H1 (cell line): ENCODE results near the gene MAPKAP1. TPM values are rescaled to one million over a fixed set of nuclear protein-coding genes. Genes with fewer than 3 reads are reported as not detected.

Source experiments
- CTCF ChIA-PET: fragments of 300-600 bp; sonication (Branson Sonifier 250); formaldehyde crosslinking; loops from one replicate; lab custom pipeline; 2021; ENCODE audit not compliant: partially characterized antibody; lab: Charles Lee
- POLR2A ChIA-PET: fragments of 300-600 bp; sonication (Branson Sonifier 250); formaldehyde crosslinking; loops from one replicate; lab custom pipeline; 2021; ENCODE audit warnings: inconsistent platforms; ENCODE audit not compliant: partially characterized antibody; lab: Charles Lee
- DNase-seq, 2 experiments: peaks; one replicate each; pipeline versions ENCODE4 v3.0.0 to v3.0.0-alpha.2; 2010 to 2022; ENCODE audit warnings: low spot score in 2 of 2, low read depth in 1 of 2, mixed read lengths in 1 of 2
- FAIRE-seq: peaks from 2 replicates; lab custom pipeline; 2011; peaks lifted over from hg19 to GRCh38; lab: Jason Lieb, UNC
- H2AFZ ChIP-seq: 2 replicates; pipeline ENCODE4 v1.8.1; 2012; ENCODE audit warnings: low read length, inconsistent platforms
- H2AK5ac ChIP-seq: 2 replicates; pipeline ENCODE4 v1.6.1; 2013; ENCODE audit warnings: low read depth, low read length
- H2BK120ac ChIP-seq: replicated peaks from 2 replicates; pipeline ENCODE3; 2013; ENCODE audit warnings: low read depth, low read length, inconsistent platforms
- H2BK12ac ChIP-seq: 2 replicates; pipeline ENCODE4 v1.6.1; 2013; ENCODE audit warnings: low read depth, low read length
- H2BK15ac ChIP-seq: 2 replicates; pipeline ENCODE4 v1.6.1; 2013; ENCODE audit warnings: low read length
- H2BK20ac ChIP-seq: 2 replicates; pipeline ENCODE4 v1.6.1; 2013; ENCODE audit warnings: low read length
- H2BK5ac ChIP-seq: 2 replicates; pipeline ENCODE4 v1.6.1; 2013; ENCODE audit warnings: low read depth, low read length
- H3K14ac ChIP-seq: 2 replicates; pipeline ENCODE4 v1.6.1; 2013; ENCODE audit warnings: inconsistent platforms; ENCODE audit not compliant: insufficient read length
- H3K18ac ChIP-seq: 2 replicates; pipeline ENCODE4 v1.6.1; 2013; ENCODE audit warnings: low read length; ENCODE audit errors: extremely low read depth
- H3K23ac ChIP-seq: 2 replicates; pipeline ENCODE4 v1.6.1; 2013; ENCODE audit warnings: inconsistent platforms; ENCODE audit not compliant: insufficient read length
- H3K23me2 ChIP-seq: 2 replicates; pipeline ENCODE4 v1.6.1; 2013; ENCODE audit warnings: low read depth, low read length
- H3K27ac ChIP-seq: 2 replicates; pipeline ENCODE4 v1.6.1; 2011; ENCODE audit warnings: low read depth, low read length, inconsistent platforms
- H3K27me3 ChIP-seq, 4 experiments: replicated peaks in 1 of 4; 1 replicate in 1 of 4; 2 replicates in 3 of 4; pipeline versions ENCODE4 v1.6.1 to v1.8.1; 2011 to 2013; ENCODE audit warnings: low read length in 3 of 4, mild to moderate bottlenecking in 3 of 4, inconsistent platforms in 2 of 4, mixed read lengths in 2 of 4, moderate library complexity in 1 of 4; ENCODE audit not compliant: control insufficient read depth in 3 of 4, insufficient read depth in 3 of 4; ENCODE audit errors: extremely low read depth in 1 of 4
- H3K36me3 ChIP-seq, 4 experiments: 2 replicates each; pipeline versions ENCODE4 v1.6.1 to v1.8.1; 2011 to 2013; ENCODE audit warnings: mild to moderate bottlenecking in 4 of 4, low read length in 3 of 4, moderate library complexity in 2 of 4, control low read depth in 1 of 4, inconsistent platforms in 1 of 4; ENCODE audit not compliant: insufficient read depth in 4 of 4, control insufficient read depth in 2 of 4
- H3K4ac ChIP-seq: replicated peaks from 2 replicates; pipeline ENCODE3; 2013; ENCODE audit warnings: low read length, low read depth, mixed read lengths, inconsistent platforms; ENCODE audit not compliant: insufficient read length
- H3K4me1 ChIP-seq, 4 experiments: replicated peaks in 1 of 4; 1 replicate in 1 of 4; 2 replicates in 3 of 4; pipeline versions ENCODE4 v1.6.1 to v1.8.1; 2011 to 2013; ENCODE audit warnings: low read length in 3 of 4, inconsistent platforms in 2 of 4, mixed read lengths in 1 of 4; ENCODE audit not compliant: insufficient read depth in 4 of 4, control insufficient read depth in 3 of 4
- H3K4me2 ChIP-seq, 2 experiments: 2 replicates each; pipeline versions ENCODE4 v1.6.1 to v1.8.1; 2011 to 2013; ENCODE audit warnings: low read depth in 2 of 2, low read length in 2 of 2, control low read depth in 1 of 2, inconsistent platforms in 1 of 2, mild to moderate bottlenecking in 1 of 2; ENCODE audit not compliant: insufficient read depth in 1 of 2
- H3K4me3 ChIP-seq, 4 experiments: fragments of 200-600, 300-600 bp in 1 of 4; sonication (generic), shearing (Covaris generic), sonication (Bioruptor Twin) in 1 of 4; 2 replicates each; pipeline versions ENCODE4 v1.5.1 to v1.8.1; 2011 to 2016; ENCODE audit warnings: low read length in 4 of 4, low read depth in 3 of 4, control low read depth in 2 of 4, inconsistent platforms in 2 of 4, mild to moderate bottlenecking in 2 of 4, mixed read lengths in 1 of 4, moderate library complexity in 1 of 4; ENCODE audit not compliant: insufficient read depth in 2 of 4; ENCODE audit errors: extremely low read depth in 1 of 4
- H3K56ac ChIP-seq: replicated peaks from 2 replicates; pipeline ENCODE3; 2013; ENCODE audit warnings: low read depth, mild to moderate bottlenecking, mixed read lengths, low read length, inconsistent platforms; ENCODE audit not compliant: insufficient read length
- H3K79me1 ChIP-seq: 2 replicates; pipeline ENCODE4 v1.6.1; 2013; ENCODE audit warnings: low read depth, low read length, control low read depth
- H3K79me2 ChIP-seq, 2 experiments: 2 replicates each; pipeline versions ENCODE4 v1.6.1 to v1.8.1; 2012 to 2013; ENCODE audit warnings: low read length in 2 of 2, mild to moderate bottlenecking in 2 of 2, inconsistent platforms in 1 of 2; ENCODE audit not compliant: insufficient read depth in 2 of 2, control insufficient read depth in 1 of 2
- H3K9ac ChIP-seq, 4 experiments: replicated peaks in 1 of 4; 1 replicate in 1 of 4; 2 replicates in 3 of 4; pipeline versions ENCODE4 v1.6.1 to v1.8.1; 2011 to 2013; ENCODE audit warnings: low read depth in 3 of 4, low read length in 3 of 4, control low read depth in 2 of 4, mild to moderate bottlenecking in 2 of 4, moderate library complexity in 2 of 4, inconsistent platforms in 1 of 4; ENCODE audit errors: extremely low read depth in 1 of 4
- H3K9me3 ChIP-seq, 2 experiments: 2 replicates each; pipeline versions ENCODE4 v1.6.1 to v1.8.1; 2012 to 2013; ENCODE audit warnings: mild to moderate bottlenecking in 2 of 2, moderate library complexity in 2 of 2, control low read depth in 1 of 2, inconsistent platforms in 1 of 2, low read depth in 1 of 2, low read length in 1 of 2, mixed read lengths in 1 of 2; ENCODE audit not compliant: insufficient read depth in 2 of 2
- H4K20me1 ChIP-seq, 2 experiments: replicated peaks in 1 of 2; 2 replicates each; pipeline versions ENCODE3 to v1.8.1; 2011 to 2013; ENCODE audit warnings: inconsistent platforms in 2 of 2, low read length in 2 of 2, mild to moderate bottlenecking in 1 of 2; ENCODE audit not compliant: insufficient read depth in 2 of 2, control insufficient read depth in 1 of 2
- H4K5ac ChIP-seq: 2 replicates; pipeline ENCODE4 v1.6.1; 2013; ENCODE audit warnings: low read length, low read depth, mixed read lengths, inconsistent platforms; ENCODE audit not compliant: insufficient read length
- H4K8ac ChIP-seq: 2 replicates; pipeline ENCODE4 v1.8.0; 2013; ENCODE audit warnings: mild to moderate bottlenecking, moderate library complexity, low read length, inconsistent platforms; ENCODE audit not compliant: insufficient read depth; ENCODE audit errors: extremely low read depth
- H4K91ac ChIP-seq: replicated peaks from 2 replicates; pipeline ENCODE3; 2013; ENCODE audit warnings: low read length, mixed read lengths, inconsistent platforms; ENCODE audit not compliant: insufficient read length
- CBX5 ChIP-seq: fragments of 300-800, 300-1000 bp; sonication (generic); IDR thresholded peaks from 2 replicates; pipeline ENCODE4 v1.7.1; 2016; ENCODE audit warnings: antibody characterized with exemption, low read length, low read depth
- GTF2F1 ChIP-seq: IDR thresholded peaks from 2 replicates; pipeline ENCODE4 v1.6.1; 2012; ENCODE audit warnings: low read depth, low read length, improper control_type of control experiment, borderline replicate concordance
- HDAC6 ChIP-seq: IDR thresholded peaks from one replicate; pipeline ENCODE4 v1.7.1; 2012; ENCODE audit warnings: low read depth, mild to moderate bottlenecking, inconsistent platforms, low read length, moderate library complexity
- JUN ChIP-seq: IDR thresholded peaks from 2 replicates; pipeline ENCODE4 v1.6.1; 2011; ENCODE audit warnings: low read depth, mild to moderate bottlenecking, improper control_type of control experiment, low read length
- KDM5A ChIP-seq: fragments of 200-600 bp; IDR thresholded peaks from 2 replicates; pipeline ENCODE4 v1.7.1; 2012; ENCODE audit warnings: mild to moderate bottlenecking, low read length, inconsistent platforms, mixed read lengths
- POU5F1 ChIP-seq: IDR thresholded peaks from 2 replicates; pipeline ENCODE4 v1.6.1; 2011; ENCODE audit warnings: low read depth, mild to moderate bottlenecking, low read length, moderate library complexity
- RAD21 ChIP-seq, 2 experiments: IDR thresholded peaks in 1 of 2; conservative IDR thresholded peaks in 1 of 2; 2 replicates each; pipeline ENCODE4 v1.6.1; 2011; ENCODE audit warnings: low read depth in 2 of 2, low read length in 2 of 2, improper control_type of control experiment in 1 of 2, inconsistent platforms in 1 of 2, mild to moderate bottlenecking in 1 of 2, moderate library complexity in 1 of 2
- RXRA ChIP-seq: IDR thresholded peaks from 2 replicates; pipeline ENCODE4 v1.6.1; 2011; ENCODE audit warnings: low read depth, mild to moderate bottlenecking, low read length, moderate library complexity; ENCODE audit not compliant: insufficient read depth
- SP1 ChIP-seq: IDR thresholded peaks from 2 replicates; pipeline ENCODE4 v1.6.1; 2011; ENCODE audit warnings: low read depth, low read length
- SP4 ChIP-seq: IDR thresholded peaks from 2 replicates; pipeline ENCODE4 v1.6.1; 2012; ENCODE audit warnings: low read length, inconsistent platforms
- SRF ChIP-seq: IDR thresholded peaks from 2 replicates; pipeline ENCODE4 v1.6.1; 2011; ENCODE audit warnings: mild to moderate bottlenecking, low read depth, low read length, moderate library complexity
- TAF1 ChIP-seq: IDR thresholded peaks from 2 replicates; pipeline ENCODE4 v1.6.1; 2011; ENCODE audit warnings: mild to moderate bottlenecking, low read depth, low read length
- TBP ChIP-seq: IDR thresholded peaks from 2 replicates; pipeline ENCODE4 v1.6.1; 2011; ENCODE audit warnings: low read depth, low read length, improper control_type of control experiment
- TCF12 ChIP-seq: IDR thresholded peaks from 2 replicates; pipeline ENCODE4 v1.6.1; 2011; ENCODE audit warnings: low read depth, mild to moderate bottlenecking, low read length
- TEAD4 ChIP-seq: IDR thresholded peaks from 2 replicates; pipeline ENCODE4 v1.6.1; 2012; ENCODE audit warnings: low read depth, low read length, inconsistent platforms, mixed read lengths
- WGBS, 2 experiments: shearing (Covaris generic) in 1 of 2; methylation state at CpG; one replicate each; pipeline versions ENCODE4 v1.1.6 to v1.1.7; 2013 to 2015; ENCODE audit warnings: low lambda C conversion rate in 2 of 2, mixed read lengths in 2 of 2, inconsistent platforms in 1 of 2, low coverage in 1 of 2, missing lambda C conversion rate in 1 of 2; ENCODE audit not compliant: insufficient replicate concordance in 2 of 2, insufficient coverage in 1 of 2, insufficient read length in 1 of 2; ENCODE audit errors: extremely low coverage in 1 of 2, missing lambda C conversion rate in 1 of 2; 5-methylcytosine and 5-hydroxymethylcytosine counted together
- polyA plus RNA-seq, 7 experiments: library from polyadenylated mRNA; depleted of rRNA in 3 of 7; stranded (reverse) in 5 of 7; unstranded in 2 of 7; fragments of >200 nt in 5 of 7; fragments of 200-250 nt in 2 of 7; gene quantifications; 1 replicate in 5 of 7; 2 replicates in 1 of 7; 4 replicates in 1 of 7; pipeline versions ENCODE4 v1.2.1 to v1.2.3, GENCODE V29; 2011 to 2013; ENCODE audit warnings: missing spikeins in 2 of 7, mixed read lengths in 2 of 7
- total RNA-seq: library from RNA; stranded (reverse); fragmentation: NEBNext Ultra II Directional; extraction: Animal tissue kit (Norgen Biotek cat#: 25700); gene quantifications from 2 replicates; pipeline ENCODE4 v1.2.1, GENCODE V29; 2021

The MAPKAP1 gene
- total and polyA plus RNA-seq, 2 of the 8 experiments (the other 6 are each of a cell fraction or from before 2014, with no cell fraction given), result 79.2 to 140 TPM

- H3K4me2 ChIP-seq, result no peak overlapping the region
- no peak overlapping the region for H4K5ac ChIP-seq
- H3K56ac ChIP-seq, result no peak overlapping the region
- H2AFZ ChIP-seq, result no peak overlapping the region
- H3K14ac ChIP-seq, result no peak overlapping the region
- no peaks in the 10 kb centered on the region; the same call in 1 of the 2 replicates for H3K23me2 ChIP-seq
- peaks cover 0 to 15% (median 10%) of the 10 kb centered on the region in 4 experiments; a peak in 5 of 7 replicates for H3K4me1 ChIP-seq
- H4K91ac ChIP-seq, result no peak overlapping the region
- H3K79me1 ChIP-seq, result no peaks in the 10 kb centered on the region
- no peak overlapping the region for H2AK5ac ChIP-seq
- H3K36me3 ChIP-seq, result no peaks in the 10 kb centered on the region
- no peaks in the 10 kb centered on the region for H3K27me3 ChIP-seq
- H4K20me1 ChIP-seq, result no peaks in the 10 kb centered on the region
- no peak overlapping the region for H2BK120ac ChIP-seq
- H3K27ac ChIP-seq, result no peak overlapping the region
- no peaks in the 10 kb centered on the region for H3K79me2 ChIP-seq
- H3K9me3 ChIP-seq, result no peaks in the 10 kb centered on the region
- no peak overlapping the region for H3K9ac ChIP-seq
- H2BK5ac ChIP-seq, result no peak overlapping the region
- no peak overlapping the region for H2BK20ac ChIP-seq
- DNase-seq (no peak), FAIRE-seq (no peak)
- H4K8ac ChIP-seq, result no peak overlapping the region
- H3K4ac ChIP-seq, result no peak overlapping the region
- CTCF ChIA-PET, result interaction anchor here (0.6 kb wide), 1 partner anchor 613 kb away, joined by 4 read pairs; no protein-coding TSS in a partner anchor
- 78% methylated on average over 1 of the region's 1 CpG; no CpG with 5 or more reads in 1 of the 2 experiments for WGBS, 2 experiments
- no peak overlapping the region for H3K18ac ChIP-seq
- H3K23ac ChIP-seq, result no peak overlapping the region
- no peak overlapping the region for H2BK12ac ChIP-seq
- POLR2A ChIA-PET, result interaction anchor here (0.7 kb wide), 1 partner anchor 62 kb away, joined by 3 read pairs; no protein-coding TSS in a partner anchor
- no peak overlapping the region for H2BK15ac ChIP-seq
- no peak overlapping the region for H3K4me3 ChIP-seq
- TF ChIP-seq TAF1 (no peak), TBP (no peak), KDM5A (no peak), SP1 (no peak), POU5F1 (no peak), RXRA (no peak), SP4 (no peak), JUN (no peak), SRF (no peak), GTF2F1 (no peak), RAD21 (IDR thresholded peaks at IDR 0.05 in 1 of 2, conservative IDR thresholded peaks at IDR 0.05 in 1 of 2; ENCODE audit: low read depth in 2 of 2, low read length in 2 of 2) (no peak), TCF12 (no peak), CBX5 (no peak), TEAD4 (no peak), HDAC6 (no peak)
Measured at GRCh38 chr9:125510980-125511379, 196.0 kb downstream of the MAPKAP1 start.
